Measurements from ENCODE around the gene HAPSTR1. TPM values are rescaled to one million over a fixed set of nuclear protein-coding genes. Genes with fewer than 3 reads are reported as not detected.

The HAPSTR1 gene
- total and polyA plus RNA-seq, 2 of the 13 experiments (the other 11 are each of a cell fraction or from before 2014, with no cell fraction given) = 25.2 to 83.2 TPM

DNA sequence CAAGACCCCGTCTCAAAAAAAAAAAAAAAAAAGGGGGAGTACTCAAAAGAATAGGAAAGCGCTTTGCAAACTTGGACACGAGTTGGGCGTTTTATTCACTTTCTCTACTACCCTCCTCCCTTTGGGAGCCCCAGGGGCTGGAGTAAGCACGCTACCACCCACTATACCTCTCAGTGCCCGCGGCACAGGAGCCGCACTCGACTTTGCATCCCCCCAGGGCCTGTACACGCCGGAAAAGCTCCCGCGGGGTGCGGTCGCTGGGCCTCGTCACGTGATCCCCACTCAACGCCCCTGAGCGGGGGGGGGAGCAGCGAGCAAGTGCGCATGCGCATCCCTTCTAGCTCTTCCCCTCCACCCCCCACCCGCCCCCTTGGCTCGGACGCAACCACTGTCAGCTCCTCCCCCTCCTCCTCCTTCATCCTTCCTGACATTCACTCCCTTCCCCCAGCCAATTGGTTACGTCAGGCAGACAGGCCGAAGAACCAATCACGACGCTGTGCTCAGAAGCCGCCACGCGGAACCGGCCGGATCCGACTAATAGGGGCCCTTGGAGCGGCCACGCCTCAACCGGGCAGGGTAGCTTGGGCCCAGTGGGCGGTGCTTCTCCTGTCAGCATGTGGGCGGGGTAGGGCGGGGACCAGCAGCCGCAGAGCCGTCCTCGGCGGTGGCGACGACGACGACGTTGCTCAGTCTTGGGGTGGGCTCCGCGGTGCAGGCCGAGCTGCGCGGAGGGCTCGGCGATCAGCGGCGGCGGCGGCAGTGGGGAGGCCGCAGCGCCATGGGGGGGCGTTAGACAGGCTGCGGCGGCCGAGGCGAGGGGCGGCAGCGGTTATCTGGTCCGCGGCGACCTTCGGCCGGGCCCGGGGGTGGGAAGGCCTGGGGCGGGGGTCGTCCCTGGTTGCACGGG, at the start of gene HAPSTR1 (continued):
- TF ChIP-seq SRSF1 (optimal IDR thresholded peaks at IDR 0.05; ENCODE audit: low read depth, low read length) (peak; percentile 84), TARDBP (CRISPR knock-in tag; IDR thresholded peaks at IDR 0.05) (no peak; the same call in 1 of the 2 replicates), ZBTB3 (CRISPR knock-in tag; IDR thresholded peaks at IDR 0.05; ENCODE audit: borderline replicate concordance, low read depth) (no peak), SP140L (CRISPR knock-in tag; IDR thresholded peaks at IDR 0.05; ENCODE audit: borderline replicate concordance) (no peak; the same call in 1 of the 2 replicates), KDM1A (CRISPR knock-in tag; IDR thresholded peaks at IDR 0.05) (no peak), NFKBIZ (CRISPR knock-in tag; IDR thresholded peaks at IDR 0.05) (peak; percentile 23; the same call in 1 of the 2 replicates), TOE1 (CRISPR knock-in tag; IDR thresholded peaks at IDR 0.05) (no peak; the same call in 1 of the 2 replicates), ZNF101 (CRISPR knock-in tag; IDR thresholded peaks at IDR 0.05; ENCODE audit: borderline replicate concordance, low read depth) (no peak), HNRNPL (IDR thresholded peaks at IDR 0.05; ENCODE audit: low read depth, low read length) (peak; percentile 60; the same call in 1 of the 2 replicates), MTF1 (CRISPR knock-in tag; IDR thresholded peaks at IDR 0.05) (no peak; the same call in 1 of the 2 replicates), SRSF9 (IDR thresholded peaks at IDR 0.05; ENCODE audit: borderline replicate concordance, insufficient read depth, low read depth, low read length, poor library complexity, severe bottlenecking) (no peak), ZNF672 (CRISPR knock-in tag; IDR thresholded peaks at IDR 0.05) (no peak), ZNF83 (CRISPR knock-in tag; IDR thresholded peaks at IDR 0.05; ENCODE audit: borderline replicate concordance) (peak; percentile 47; the same call in 1 of the 2 replicates), KLF9 (CRISPR knock-in tag; IDR thresholded peaks at IDR 0.05; ENCODE audit: low read depth) (no peak), TAF1 (CRISPR knock-in tag; IDR thresholded peaks at IDR 0.05) (peak; percentile 100)
- TF ChIP-seq, protein P1, sequence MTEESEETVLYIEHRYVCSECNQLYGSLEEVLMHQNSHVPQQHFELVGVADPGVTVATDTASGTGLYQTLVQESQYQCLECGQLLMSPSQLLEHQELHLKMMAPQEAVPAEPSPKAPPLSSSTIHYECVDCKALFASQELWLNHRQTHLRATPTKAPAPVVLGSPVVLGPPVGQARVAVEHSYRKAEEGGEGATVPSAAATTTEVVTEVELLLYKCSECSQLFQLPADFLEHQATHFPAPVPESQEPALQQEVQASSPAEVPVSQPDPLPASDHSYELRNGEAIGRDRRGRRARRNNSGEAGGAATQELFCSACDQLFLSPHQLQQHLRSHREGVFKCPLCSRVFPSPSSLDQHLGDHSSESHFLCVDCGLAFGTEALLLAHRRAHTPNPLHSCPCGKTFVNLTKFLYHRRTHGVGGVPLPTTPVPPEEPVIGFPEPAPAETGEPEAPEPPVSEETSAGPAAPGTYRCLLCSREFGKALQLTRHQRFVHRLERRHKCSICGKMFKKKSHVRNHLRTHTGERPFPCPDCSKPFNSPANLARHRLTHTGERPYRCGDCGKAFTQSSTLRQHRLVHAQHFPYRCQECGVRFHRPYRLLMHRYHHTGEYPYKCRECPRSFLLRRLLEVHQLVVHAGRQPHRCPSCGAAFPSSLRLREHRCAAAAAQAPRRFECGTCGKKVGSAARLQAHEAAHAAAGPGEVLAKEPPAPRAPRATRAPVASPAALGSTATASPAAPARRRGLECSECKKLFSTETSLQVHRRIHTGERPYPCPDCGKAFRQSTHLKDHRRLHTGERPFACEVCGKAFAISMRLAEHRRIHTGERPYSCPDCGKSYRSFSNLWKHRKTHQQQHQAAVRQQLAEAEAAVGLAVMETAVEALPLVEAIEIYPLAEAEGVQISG (CRISPR knock-in tag; IDR thresholded peaks at IDR 0.05) = peak; percentile 84
- TF ChIP-seq, protein P2, sequence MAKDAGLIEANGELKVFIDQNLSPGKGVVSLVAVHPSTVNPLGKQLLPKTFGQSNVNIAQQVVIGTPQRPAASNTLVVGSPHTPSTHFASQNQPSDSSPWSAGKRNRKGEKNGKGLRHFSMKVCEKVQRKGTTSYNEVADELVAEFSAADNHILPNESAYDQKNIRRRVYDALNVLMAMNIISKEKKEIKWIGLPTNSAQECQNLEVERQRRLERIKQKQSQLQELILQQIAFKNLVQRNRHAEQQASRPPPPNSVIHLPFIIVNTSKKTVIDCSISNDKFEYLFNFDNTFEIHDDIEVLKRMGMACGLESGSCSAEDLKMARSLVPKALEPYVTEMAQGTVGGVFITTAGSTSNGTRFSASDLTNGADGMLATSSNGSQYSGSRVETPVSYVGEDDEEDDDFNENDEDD (CRISPR knock-in tag; IDR thresholded peaks at IDR 0.05; ENCODE audit: borderline replicate concordance) = peak; percentile 77
- TF ChIP-seq, protein P3, sequence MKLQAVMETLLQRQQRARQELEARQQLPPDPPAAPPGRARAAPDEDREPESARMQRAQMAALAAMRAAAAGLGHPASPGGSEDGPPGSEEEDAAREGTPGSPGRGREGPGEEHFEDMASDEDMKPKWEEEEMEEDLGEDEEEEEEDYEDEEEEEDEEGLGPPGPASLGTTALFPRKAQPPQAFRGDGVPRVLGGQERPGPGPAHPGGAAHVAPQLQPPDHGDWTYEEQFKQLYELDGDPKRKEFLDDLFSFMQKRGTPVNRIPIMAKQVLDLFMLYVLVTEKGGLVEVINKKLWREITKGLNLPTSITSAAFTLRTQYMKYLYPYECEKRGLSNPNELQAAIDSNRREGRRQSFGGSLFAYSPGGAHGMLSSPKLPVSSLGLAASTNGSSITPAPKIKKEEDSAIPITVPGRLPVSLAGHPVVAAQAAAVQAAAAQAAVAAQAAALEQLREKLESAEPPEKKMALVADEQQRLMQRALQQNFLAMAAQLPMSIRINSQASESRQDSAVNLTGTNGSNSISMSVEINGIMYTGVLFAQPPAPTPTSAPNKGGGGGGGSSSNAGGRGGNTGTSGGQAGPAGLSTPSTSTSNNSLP (IDR thresholded peaks at IDR 0.05; ENCODE audit: low read depth, low read length) = peak; percentile 82
- TF ChIP-seq, protein P4, sequence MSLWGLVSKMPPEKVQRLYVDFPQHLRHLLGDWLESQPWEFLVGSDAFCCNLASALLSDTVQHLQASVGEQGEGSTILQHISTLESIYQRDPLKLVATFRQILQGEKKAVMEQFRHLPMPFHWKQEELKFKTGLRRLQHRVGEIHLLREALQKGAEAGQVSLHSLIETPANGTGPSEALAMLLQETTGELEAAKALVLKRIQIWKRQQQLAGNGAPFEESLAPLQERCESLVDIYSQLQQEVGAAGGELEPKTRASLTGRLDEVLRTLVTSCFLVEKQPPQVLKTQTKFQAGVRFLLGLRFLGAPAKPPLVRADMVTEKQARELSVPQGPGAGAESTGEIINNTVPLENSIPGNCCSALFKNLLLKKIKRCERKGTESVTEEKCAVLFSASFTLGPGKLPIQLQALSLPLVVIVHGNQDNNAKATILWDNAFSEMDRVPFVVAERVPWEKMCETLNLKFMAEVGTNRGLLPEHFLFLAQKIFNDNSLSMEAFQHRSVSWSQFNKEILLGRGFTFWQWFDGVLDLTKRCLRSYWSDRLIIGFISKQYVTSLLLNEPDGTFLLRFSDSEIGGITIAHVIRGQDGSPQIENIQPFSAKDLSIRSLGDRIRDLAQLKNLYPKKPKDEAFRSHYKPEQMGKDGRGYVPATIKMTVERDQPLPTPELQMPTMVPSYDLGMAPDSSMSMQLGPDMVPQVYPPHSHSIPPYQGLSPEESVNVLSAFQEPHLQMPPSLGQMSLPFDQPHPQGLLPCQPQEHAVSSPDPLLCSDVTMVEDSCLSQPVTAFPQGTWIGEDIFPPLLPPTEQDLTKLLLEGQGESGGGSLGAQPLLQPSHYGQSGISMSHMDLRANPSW (CRISPR knock-in tag; IDR thresholded peaks at IDR 0.05; ENCODE audit: borderline replicate concordance) = no peak
